ENCODE results near the gene TM4SF5. TPM values are rescaled to one million over a fixed set of nuclear protein-coding genes. Genes with fewer than 3 reads are reported as not detected.

TM4SF5 gene
- total RNA-seq, 1 experiment from 2014 or later, result not detected

Other genes starting within 250 kb of the TM4SF5 start
- 130 TPM for gene MYBBP1A, start 216.5 kb upstream of the TM4SF5 start, total RNA-seq (2021; ENCODE audit: unreplicated experiment)
- gene GGT6, start 211.3 kb upstream of the TM4SF5 start, total RNA-seq (2021; ENCODE audit: unreplicated experiment), result 0.10 TPM
- gene SMTNL2, start 187.4 kb upstream of the TM4SF5 start, total RNA-seq (2021; ENCODE audit: unreplicated experiment), result 2.3 TPM
- gene ALOX15, start 130.2 kb upstream of the TM4SF5 start, total RNA-seq (2021; ENCODE audit: unreplicated experiment), result 0.57 TPM
- gene PELP1, start 67.7 kb upstream of the TM4SF5 start, total RNA-seq (2021; ENCODE audit: unreplicated experiment), result 93.4 TPM
- gene ARRB2, start 61.3 kb upstream of the TM4SF5 start, total RNA-seq (2021; ENCODE audit: unreplicated experiment), result 70.8 TPM
- 13.7 TPM for gene MED11, start 40.5 kb upstream of the TM4SF5 start, total RNA-seq (2021; ENCODE audit: unreplicated experiment)
- 2.8 TPM for gene ZMYND15, start 32.1 kb upstream of the TM4SF5 start, total RNA-seq (2021; ENCODE audit: unreplicated experiment)
- 44.8 TPM for gene CXCL16, start 32.0 kb upstream of the TM4SF5 start, total RNA-seq (2021; ENCODE audit: unreplicated experiment)
- gene VMO1, start 14.5 kb downstream of the TM4SF5 start, total RNA-seq (2021; ENCODE audit: unreplicated experiment), result 0.76 TPM
- not detected for gene GLTPD2, start 17.1 kb downstream of the TM4SF5 start, total RNA-seq (2021; ENCODE audit: unreplicated experiment)
- 221 TPM for gene PSMB6, start 24.3 kb downstream of the TM4SF5 start, total RNA-seq (2021; ENCODE audit: unreplicated experiment)
- gene PLD2, start 35.3 kb downstream of the TM4SF5 start, total RNA-seq (2021; ENCODE audit: unreplicated experiment), result 47.7 TPM
- gene MINK1, start 61.5 kb downstream of the TM4SF5 start, total RNA-seq (2021; ENCODE audit: unreplicated experiment), result 85.2 TPM
- 1.7 TPM for gene C17orf107, start 127.7 kb downstream of the TM4SF5 start, total RNA-seq (2021; ENCODE audit: unreplicated experiment)
- gene CHRNE, start 131.2 kb downstream of the TM4SF5 start, total RNA-seq (2021; ENCODE audit: unreplicated experiment), result 0.30 TPM
- not detected for gene GP1BA, start 160.4 kb downstream of the TM4SF5 start, total RNA-seq (2021; ENCODE audit: unreplicated experiment)
- 75.1 TPM for gene SLC25A11, start 168.2 kb downstream of the TM4SF5 start, total RNA-seq (2021; ENCODE audit: unreplicated experiment)
- gene RNF167, start 168.4 kb downstream of the TM4SF5 start, total RNA-seq (2021; ENCODE audit: unreplicated experiment), result 105 TPM
- gene PFN1, start 176.6 kb downstream of the TM4SF5 start, total RNA-seq (2021; ENCODE audit: unreplicated experiment), result 1,213 TPM
- gene ENO3, start 179.2 kb downstream of the TM4SF5 start, total RNA-seq (2021; ENCODE audit: unreplicated experiment), result 24.6 TPM
- gene SPAG7, start 195.9 kb downstream of the TM4SF5 start, total RNA-seq (2021; ENCODE audit: unreplicated experiment), result 49.9 TPM
- 37.8 TPM for gene CAMTA2, start 215.8 kb downstream of the TM4SF5 start, total RNA-seq (2021; ENCODE audit: unreplicated experiment)
- 0.74 TPM for gene INCA1, start 225.6 kb downstream of the TM4SF5 start, total RNA-seq (2021; ENCODE audit: unreplicated experiment)
- gene KIF1C, start 226.1 kb downstream of the TM4SF5 start, total RNA-seq (2021; ENCODE audit: unreplicated experiment), result 121 TPM